Measurements from ENCODE around the gene CAMKK1. TPM values are rescaled to one million over a fixed set of nuclear protein-coding genes. Genes with fewer than 3 reads are reported as not detected.

CAMKK1 gene
- total RNA-seq, 2 donors from 2014 or later, result 9.2 to 9.3 TPM

DNA sequence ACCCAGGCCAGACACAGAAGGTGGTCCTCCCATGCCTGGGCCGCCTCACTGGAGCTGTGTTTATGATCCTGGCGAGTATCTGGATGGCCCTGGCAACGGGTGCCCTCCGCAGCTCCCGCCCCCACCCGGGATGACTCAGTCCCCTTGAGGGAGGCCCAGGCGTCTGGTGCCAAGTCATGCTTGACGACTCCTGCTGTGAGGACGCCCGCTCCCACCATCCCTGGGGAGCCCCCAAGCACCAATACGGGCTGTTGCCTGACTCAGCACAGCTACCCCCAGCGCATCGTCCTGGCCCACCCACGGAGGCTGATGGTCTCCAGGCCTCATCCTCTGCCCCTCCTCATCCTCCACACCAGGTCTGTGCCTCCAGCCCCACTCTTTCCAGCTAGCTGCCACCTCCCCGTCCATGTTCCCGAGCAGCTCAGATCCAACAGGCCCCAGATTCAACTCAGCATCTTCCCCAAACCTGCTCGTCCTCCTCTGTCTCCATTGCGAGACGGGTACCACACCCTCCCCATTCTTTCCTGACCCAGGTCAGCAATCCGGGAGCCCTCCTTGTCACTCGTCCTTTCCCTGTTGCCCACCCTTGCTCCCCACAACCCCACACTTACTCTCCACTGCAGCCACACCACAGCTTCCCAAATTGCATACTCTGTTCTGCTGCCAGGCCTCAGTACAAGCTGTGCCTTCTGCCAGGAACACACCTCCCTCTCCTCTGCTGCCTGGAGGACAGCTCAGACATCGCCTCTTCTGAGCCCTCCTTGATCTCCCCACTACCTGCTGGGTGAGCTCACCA lies 2.6 kb downstream of the CAMKK1 start:
- TF ChIP-seq CTCF (IDR thresholded peaks at IDR 0.05) (no peak), POLR2A (IDR thresholded peaks at IDR 0.05) (no peak)
- Histone ChIP-seq H3K9me3 (no peaks in the 10 kb centered on the region), H3K27me3 (no peaks in the 10 kb centered on the region), H3K4me1 (peaks cover 60% of the 10 kb centered on the region), H3K4me3 (no peak overlapping the region), H3K27ac (peak overlapping the region in 1 of 4 donors; percentile 41), H3K36me3 (replicated peaks in 1 of 2; ENCODE audit: insufficient read depth in 1 of 2, low read depth in 2 of 2) (no peaks in the 10 kb centered on the region)
- intact Hi-C loops (cut with DNase I), result no loop called here
- no peak for ATAC-seq
- DNase-seq, result peak in 3 of 4 donors; percentile 60 to 84 (median 67)
- 79 to 82% methylated on average over 20 to 21 of the region's 22 CpGs for WGBS, 2 donors

GRCh38 chr17:3889325-3890012 lies 3.4 kb downstream of the CAMKK1 start:
- DNase-seq (no peak), ATAC-seq (no peak)
- Histone ChIP-seq H3K27ac (peak overlapping the region in 1 of 4 donors; percentile 51), H3K36me3 (replicated peaks in 1 of 2; ENCODE audit: insufficient read depth in 1 of 2, low read depth in 2 of 2) (no peaks in the 10 kb centered on the region), H3K9me3 (no peaks in the 10 kb centered on the region), H3K4me1 (peaks cover 52% of the 10 kb centered on the region), H3K4me3 (no peak overlapping the region), H3K27me3 (no peaks in the 10 kb centered on the region)
- intact Hi-C loops (cut with DNase I), result no loop called here
- no peak for TF ChIP-seq CTCF (IDR thresholded peaks at IDR 0.05)
- no peak for TF ChIP-seq POLR2A (IDR thresholded peaks at IDR 0.05)
- 85 to 86% methylated on average over 14 to 16 of the region's 17 CpGs for WGBS, 2 donors

GRCh38 chr17:3888343-3889171 lies 4.3 kb downstream of the CAMKK1 start:
- Histone ChIP-seq H3K4me1 (peaks cover 43% of the 10 kb centered on the region), H3K9me3 (no peaks in the 10 kb centered on the region), H3K36me3 (replicated peaks in 1 of 2; ENCODE audit: insufficient read depth in 1 of 2, low read depth in 2 of 2) (no peaks in the 10 kb centered on the region), H3K27ac (peak overlapping the region in 2 of 4 donors; percentile 50 to 51), H3K4me3 (no peak overlapping the region), H3K27me3 (no peaks in the 10 kb centered on the region)
- intact Hi-C loops (cut with DNase I), result no loop called here
- ATAC-seq (no peak), DNase-seq (peak; percentile 43 to 67 (median 62))
- TF ChIP-seq POLR2A (IDR thresholded peaks at IDR 0.05) (peak in 1 of 3 donors; percentile 11), CTCF (IDR thresholded peaks at IDR 0.05) (no peak)
- WGBS, 2 donors, result 69 to 88% methylated on average over 28 to 44 of the region's 50 CpGs

DNA sequence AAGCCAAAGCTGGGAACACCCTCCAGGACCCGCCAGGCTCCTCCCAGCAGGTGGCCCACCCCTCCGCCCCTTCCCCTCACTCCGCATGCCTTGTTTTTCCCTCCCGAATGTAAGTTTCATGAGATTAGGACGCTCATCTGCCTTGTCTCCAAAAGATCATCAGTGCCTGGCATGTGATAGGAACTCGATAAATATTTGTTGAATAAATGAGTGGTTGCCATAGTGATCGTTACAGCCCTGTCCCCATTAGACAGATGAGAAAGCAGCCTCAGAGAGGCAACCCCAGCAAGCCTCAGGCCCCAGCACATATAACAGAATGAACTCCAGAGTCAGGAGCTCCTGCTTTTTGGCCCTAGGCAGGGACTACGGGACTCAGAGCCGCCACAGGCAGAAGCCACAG lies 5.0 kb downstream of the CAMKK1 start:
- no peaks in the 10 kb centered on the region for H3K27me3 ChIP-seq
- DNase-seq (no peak), ATAC-seq (no peak)
- H3K27ac ChIP-seq, result peak overlapping the region in 2 of 4 donors; percentile 50 to 51
- H3K9me3 ChIP-seq, result no peaks in the 10 kb centered on the region
- H3K36me3 ChIP-seq (replicated peaks in 1 of 2; ENCODE audit: insufficient read depth in 1 of 2, low read depth in 2 of 2), result no peaks in the 10 kb centered on the region
- H3K4me1 ChIP-seq, result peaks cover 38% of the 10 kb centered on the region
- intact Hi-C loops (cut with DNase I), result no loop called here
- TF ChIP-seq POLR2A (IDR thresholded peaks at IDR 0.05), result no peak
- TF ChIP-seq CTCF (IDR thresholded peaks at IDR 0.05), result no peak
- WGBS, 2 donors, result 77 to 79% methylated on average over 7 to 9 of the region's 9 CpGs
- H3K4me3 ChIP-seq, result no peak overlapping the region
